ENCODE data around the gene ADNP2.

ADNP2 gene

DNA sequence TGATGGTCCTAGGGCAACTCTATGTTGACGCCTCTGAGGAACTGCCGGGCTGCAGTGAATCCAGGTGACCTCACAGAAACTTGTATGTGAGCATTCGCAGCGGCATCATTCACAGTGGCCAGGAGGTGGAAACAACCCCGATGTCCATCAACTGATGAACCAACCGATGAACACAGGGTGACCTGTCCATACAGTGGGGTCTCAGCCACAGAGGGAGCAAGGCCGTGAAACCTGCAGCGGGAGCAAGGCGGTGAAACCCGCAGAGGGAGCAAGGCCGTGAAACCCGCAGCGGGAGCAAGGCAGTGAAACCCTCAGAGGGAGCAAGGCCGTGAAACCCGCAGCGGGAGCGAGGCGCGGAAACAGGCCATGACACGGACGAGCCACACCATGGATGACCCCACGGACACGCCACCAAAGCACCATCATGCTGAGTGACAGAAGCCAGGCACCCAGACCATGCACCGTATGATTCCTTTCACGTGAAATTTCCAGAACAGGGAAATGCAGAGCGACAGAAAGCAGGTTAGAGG is 75.2 kb downstream of the ADNP2 start:
- no peak for TF ChIP-seq ZNF335 (tag by site-specific recombination; conservative IDR thresholded peaks at IDR 0.05)
- no peak for TF ChIP-seq SALL2 (tag by site-specific recombination; IDR thresholded peaks at IDR 0.05; ENCODE audit: borderline replicate concordance)
- no peak for TF ChIP-seq ZNF514 (tag by site-specific recombination; IDR thresholded peaks at IDR 0.05)
- TF ChIP-seq ZNF157 (tag by site-specific recombination; IDR thresholded peaks at IDR 0.05) = no peak
- TF ChIP-seq, protein P1, sequence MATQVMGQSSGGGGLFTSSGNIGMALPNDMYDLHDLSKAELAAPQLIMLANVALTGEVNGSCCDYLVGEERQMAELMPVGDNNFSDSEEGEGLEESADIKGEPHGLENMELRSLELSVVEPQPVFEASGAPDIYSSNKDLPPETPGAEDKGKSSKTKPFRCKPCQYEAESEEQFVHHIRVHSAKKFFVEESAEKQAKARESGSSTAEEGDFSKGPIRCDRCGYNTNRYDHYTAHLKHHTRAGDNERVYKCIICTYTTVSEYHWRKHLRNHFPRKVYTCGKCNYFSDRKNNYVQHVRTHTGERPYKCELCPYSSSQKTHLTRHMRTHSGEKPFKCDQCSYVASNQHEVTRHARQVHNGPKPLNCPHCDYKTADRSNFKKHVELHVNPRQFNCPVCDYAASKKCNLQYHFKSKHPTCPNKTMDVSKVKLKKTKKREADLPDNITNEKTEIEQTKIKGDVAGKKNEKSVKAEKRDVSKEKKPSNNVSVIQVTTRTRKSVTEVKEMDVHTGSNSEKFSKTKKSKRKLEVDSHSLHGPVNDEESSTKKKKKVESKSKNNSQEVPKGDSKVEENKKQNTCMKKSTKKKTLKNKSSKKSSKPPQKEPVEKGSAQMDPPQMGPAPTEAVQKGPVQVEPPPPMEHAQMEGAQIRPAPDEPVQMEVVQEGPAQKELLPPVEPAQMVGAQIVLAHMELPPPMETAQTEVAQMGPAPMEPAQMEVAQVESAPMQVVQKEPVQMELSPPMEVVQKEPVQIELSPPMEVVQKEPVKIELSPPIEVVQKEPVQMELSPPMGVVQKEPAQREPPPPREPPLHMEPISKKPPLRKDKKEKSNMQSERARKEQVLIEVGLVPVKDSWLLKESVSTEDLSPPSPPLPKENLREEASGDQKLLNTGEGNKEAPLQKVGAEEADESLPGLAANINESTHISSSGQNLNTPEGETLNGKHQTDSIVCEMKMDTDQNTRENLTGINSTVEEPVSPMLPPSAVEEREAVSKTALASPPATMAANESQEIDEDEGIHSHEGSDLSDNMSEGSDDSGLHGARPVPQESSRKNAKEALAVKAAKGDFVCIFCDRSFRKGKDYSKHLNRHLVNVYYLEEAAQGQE (tag by site-specific recombination; IDR thresholded peaks at IDR 0.05) = no peak
- TF ChIP-seq IKZF3 (tag by site-specific recombination; IDR thresholded peaks at IDR 0.05) = no peak
- no peak for TF ChIP-seq ZNF366 (tag by site-specific recombination; conservative IDR thresholded peaks at IDR 0.05)
- TF ChIP-seq ZBTB48 (tag by site-specific recombination; IDR thresholded peaks at IDR 0.05) = no peak
- TF ChIP-seq KLF1 (tag by site-specific recombination; IDR thresholded peaks at IDR 0.05) = no peak
- no peak for TF ChIP-seq GLI4 (tag by site-specific recombination; IDR thresholded peaks at IDR 0.05)
- TF ChIP-seq, protein P2, sequence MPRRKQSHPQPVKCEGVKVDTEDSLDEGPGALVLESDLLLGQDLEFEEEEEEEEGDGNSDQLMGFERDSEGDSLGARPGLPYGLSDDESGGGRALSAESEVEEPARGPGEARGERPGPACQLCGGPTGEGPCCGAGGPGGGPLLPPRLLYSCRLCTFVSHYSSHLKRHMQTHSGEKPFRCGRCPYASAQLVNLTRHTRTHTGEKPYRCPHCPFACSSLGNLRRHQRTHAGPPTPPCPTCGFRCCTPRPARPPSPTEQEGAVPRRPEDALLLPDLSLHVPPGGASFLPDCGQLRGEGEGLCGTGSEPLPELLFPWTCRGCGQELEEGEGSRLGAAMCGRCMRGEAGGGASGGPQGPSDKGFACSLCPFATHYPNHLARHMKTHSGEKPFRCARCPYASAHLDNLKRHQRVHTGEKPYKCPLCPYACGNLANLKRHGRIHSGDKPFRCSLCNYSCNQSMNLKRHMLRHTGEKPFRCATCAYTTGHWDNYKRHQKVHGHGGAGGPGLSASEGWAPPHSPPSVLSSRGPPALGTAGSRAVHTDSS (tag by site-specific recombination; IDR thresholded peaks at IDR 0.05) = no peak
- TF ChIP-seq KLF7 (tag by site-specific recombination; IDR thresholded peaks at IDR 0.05; ENCODE audit: borderline replicate concordance) = no peak
- TF ChIP-seq, protein P3, sequence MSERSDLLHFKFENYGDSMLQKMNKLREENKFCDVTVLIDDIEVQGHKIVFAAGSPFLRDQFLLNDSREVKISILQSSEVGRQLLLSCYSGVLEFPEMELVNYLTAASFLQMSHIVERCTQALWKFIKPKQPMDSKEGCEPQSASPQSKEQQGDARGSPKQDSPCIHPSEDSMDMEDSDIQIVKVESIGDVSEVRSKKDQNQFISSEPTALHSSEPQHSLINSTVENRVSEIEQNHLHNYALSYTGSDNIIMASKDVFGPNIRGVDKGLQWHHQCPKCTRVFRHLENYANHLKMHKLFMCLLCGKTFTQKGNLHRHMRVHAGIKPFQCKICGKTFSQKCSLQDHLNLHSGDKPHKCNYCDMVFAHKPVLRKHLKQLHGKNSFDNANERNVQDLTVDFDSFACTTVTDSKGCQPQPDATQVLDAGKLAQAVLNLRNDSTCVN (tag by site-specific recombination; optimal IDR thresholded peaks at IDR 0.05) = no peak
- TF ChIP-seq SP2 (tag by site-specific recombination; IDR thresholded peaks at IDR 0.05) = no peak
- TF ChIP-seq RBAK (tag by site-specific recombination; IDR thresholded peaks at IDR 0.05) = no peak
- no peak for TF ChIP-seq ZNF585B (tag by site-specific recombination; IDR thresholded peaks at IDR 0.05)
- TF ChIP-seq ZNF10 (tag by site-specific recombination; IDR thresholded peaks at IDR 0.05) = no peak
- TF ChIP-seq, protein P4, sequence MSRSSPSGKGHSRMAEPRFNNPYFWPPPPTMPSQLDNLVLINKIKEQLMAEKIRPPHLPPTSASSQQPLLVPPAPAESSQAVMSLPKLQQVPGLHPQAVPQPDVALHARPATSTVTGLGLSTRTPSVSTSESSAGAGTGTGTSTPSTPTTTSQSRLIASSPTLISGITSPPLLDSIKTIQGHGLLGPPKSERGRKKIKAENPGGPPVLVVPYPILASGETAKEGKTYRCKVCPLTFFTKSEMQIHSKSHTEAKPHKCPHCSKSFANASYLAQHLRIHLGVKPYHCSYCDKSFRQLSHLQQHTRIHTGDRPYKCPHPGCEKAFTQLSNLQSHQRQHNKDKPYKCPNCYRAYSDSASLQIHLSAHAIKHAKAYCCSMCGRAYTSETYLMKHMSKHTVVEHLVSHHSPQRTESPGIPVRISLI (tag by site-specific recombination; IDR thresholded peaks at IDR 0.05) = no peak
- ChIA-PET CTCF (no interaction called here), POLR2A (no interaction called here)
- H3K9me3 ChIP-seq (ENCODE audit: control insufficient read depth, insufficient read depth, low read depth, low read length) = no peaks in the 10 kb centered on the region
- no peaks in the 10 kb centered on the region for H3K4me1 ChIP-seq (ENCODE audit: control insufficient read depth, insufficient read depth, low read length)
- H3K4me3 ChIP-seq (ENCODE audit: low read depth, low read length) = no peak overlapping the region
- no peak overlapping the region for H3K27ac ChIP-seq (ENCODE audit: extremely low read depth, low read depth, low read length)
- no peaks in the 10 kb centered on the region for H3K36me3 ChIP-seq (ENCODE audit: control insufficient read depth in 2 of 2, insufficient read depth in 1 of 2, low read length in 2 of 2)

DNA sequence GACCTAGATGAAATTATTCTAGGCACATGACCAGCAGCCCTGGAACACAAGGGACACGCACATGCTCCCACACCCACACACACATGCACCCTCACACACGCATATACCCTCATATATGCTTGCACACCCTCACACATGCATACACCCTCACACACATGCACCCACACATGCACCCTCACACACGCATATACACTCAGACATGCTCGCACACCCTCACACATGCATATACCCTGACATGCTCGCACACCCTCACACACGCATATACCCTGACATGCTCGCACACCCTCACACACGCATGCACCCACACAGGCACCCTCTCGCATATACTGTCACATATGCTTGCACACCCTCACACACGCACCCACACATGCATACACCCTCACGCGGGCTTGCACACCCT is 76.5 kb downstream of the ADNP2 start:
- POLR2A ChIA-PET = no interaction called here
- CTCF ChIA-PET = no interaction called here
- no peaks in the 10 kb centered on the region for H3K36me3 ChIP-seq (ENCODE audit: control insufficient read depth in 2 of 2, insufficient read depth in 1 of 2, low read length in 2 of 2)
- H3K4me1 ChIP-seq (ENCODE audit: control insufficient read depth, insufficient read depth, low read length) = no peaks in the 10 kb centered on the region
- TF ChIP-seq ZNF155 (tag by site-specific recombination; IDR thresholded peaks at IDR 0.05) (no peak), KLF1 (tag by site-specific recombination; IDR thresholded peaks at IDR 0.05) (no peak), ZNF10 (tag by site-specific recombination; IDR thresholded peaks at IDR 0.05) (no peak), SCRT1 (tag by site-specific recombination; IDR thresholded peaks at IDR 0.05; ENCODE audit: borderline replicate concordance) (no peak)
- TF ChIP-seq, protein P5, sequence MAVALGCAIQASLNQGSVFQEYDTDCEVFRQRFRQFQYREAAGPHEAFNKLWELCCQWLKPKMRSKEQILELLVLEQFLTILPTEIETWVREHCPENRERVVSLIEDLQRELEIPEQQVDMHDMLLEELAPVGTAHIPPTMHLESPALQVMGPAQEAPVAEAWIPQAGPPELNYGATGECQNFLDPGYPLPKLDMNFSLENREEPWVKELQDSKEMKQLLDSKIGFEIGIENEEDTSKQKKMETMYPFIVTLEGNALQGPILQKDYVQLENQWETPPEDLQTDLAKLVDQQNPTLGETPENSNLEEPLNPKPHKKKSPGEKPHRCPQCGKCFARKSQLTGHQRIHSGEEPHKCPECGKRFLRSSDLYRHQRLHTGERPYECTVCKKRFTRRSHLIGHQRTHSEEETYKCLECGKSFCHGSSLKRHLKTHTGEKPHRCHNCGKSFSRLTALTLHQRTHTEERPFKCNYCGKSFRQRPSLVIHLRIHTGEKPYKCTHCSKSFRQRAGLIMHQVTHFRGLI (tag by site-specific recombination; IDR thresholded peaks at IDR 0.05) = no peak
- H3K4me3 ChIP-seq (ENCODE audit: low read depth, low read length) = no peak overlapping the region
- no peak overlapping the region for H3K27ac ChIP-seq (ENCODE audit: extremely low read depth, low read depth, low read length)
- H3K9me3 ChIP-seq (ENCODE audit: control insufficient read depth, insufficient read depth, low read depth, low read length) = no peaks in the 10 kb centered on the region

Data from HEK293 (cell line).